ENCODE data around the gene NDUFC2. TPM values are rescaled to one million over a fixed set of nuclear protein-coding genes. Genes with fewer than 3 reads are reported as not detected.
A peak's percentile ranks its signal among the peaks of the same experiment; 100 is the strongest.

The NDUFC2 gene
- total and polyA plus RNA-seq, 2 of the 13 experiments (the other 11 are each of a cell fraction or from before 2014, with no cell fraction given): 256 to 363 TPM

GRCh38 chr11:78022397-78023396 is 57.0 kb downstream of the NDUFC2 start, which contains the start of gene KCTD14 (continued):
- TF ChIP-seq ARID5B (CRISPR knock-in tag; IDR thresholded peaks at IDR 0.05) (0 out of 2 replicates have a peak, but pooled peaks have one; percentile 45), PRPF4 (IDR thresholded peaks at IDR 0.05; ENCODE audit: low read depth, low read length, poor library complexity, severe bottlenecking) (no peak), ZBTB20 (CRISPR knock-in tag; IDR thresholded peaks at IDR 0.05; ENCODE audit: borderline replicate concordance, low read depth) (peak; percentile 80; the same call in 1 of the 2 replicates), CREB1 (IDR thresholded peaks at IDR 0.05) (no peak), CREB1 (CRISPR knock-in tag; IDR thresholded peaks at IDR 0.05) (no peak), AGO2 (optimal IDR thresholded peaks at IDR 0.05; ENCODE audit: low read depth, low read length) (peak; percentile 41), BRF2 (CRISPR knock-in tag; IDR thresholded peaks at IDR 0.05) (no peak), ZBTB4 (CRISPR knock-in tag; IDR thresholded peaks at IDR 0.05; ENCODE audit: borderline replicate concordance) (no peak), MIXL1 (CRISPR knock-in tag; IDR thresholded peaks at IDR 0.05) (no peak), ZNF75D (CRISPR knock-in tag; IDR thresholded peaks at IDR 0.05; ENCODE audit: borderline replicate concordance) (no peak), ZNF672 (CRISPR knock-in tag; IDR thresholded peaks at IDR 0.05) (no peak), ZNF121 (CRISPR knock-in tag; IDR thresholded peaks at IDR 0.05) (peak; percentile 30; the same call in 1 of the 2 replicates), PAF1 (CRISPR knock-in tag; IDR thresholded peaks at IDR 0.05) (no peak), ZFY (CRISPR knock-in tag; IDR thresholded peaks at IDR 0.05) (peak; percentile 67), FOSL1 (CRISPR knock-in tag; IDR thresholded peaks at IDR 0.05; ENCODE audit: borderline replicate concordance) (no peak), NFIC (IDR thresholded peaks at IDR 0.05; ENCODE audit: low read length) (no peak), SRF (IDR thresholded peaks at IDR 0.05; ENCODE audit: low read depth, low read length) (no peak), DR1 (CRISPR knock-in tag; IDR thresholded peaks at IDR 0.05) (0 out of 2 replicates have a peak, but pooled peaks have one; percentile 22), GABPA (IDR thresholded peaks at IDR 0.05; ENCODE audit: low read depth, low read length) (peak; percentile 47; the same call in 1 of the 2 replicates), GABPA (CRISPR knock-in tag; IDR thresholded peaks at IDR 0.05; ENCODE audit: low read depth) (peak; percentile 77), RAD21 (CRISPR knock-in tag; IDR thresholded peaks at IDR 0.05) (no peak), YEATS4 (CRISPR knock-in tag; IDR thresholded peaks at IDR 0.05; ENCODE audit: borderline replicate concordance) (no peak), KLF9 (CRISPR knock-in tag; IDR thresholded peaks at IDR 0.05; ENCODE audit: low read depth) (0 out of 2 replicates have a peak, but pooled peaks have one; percentile 7)
